ENCODE measurements around the gene CMKLR1.

CMKLR1 gene

DNA sequence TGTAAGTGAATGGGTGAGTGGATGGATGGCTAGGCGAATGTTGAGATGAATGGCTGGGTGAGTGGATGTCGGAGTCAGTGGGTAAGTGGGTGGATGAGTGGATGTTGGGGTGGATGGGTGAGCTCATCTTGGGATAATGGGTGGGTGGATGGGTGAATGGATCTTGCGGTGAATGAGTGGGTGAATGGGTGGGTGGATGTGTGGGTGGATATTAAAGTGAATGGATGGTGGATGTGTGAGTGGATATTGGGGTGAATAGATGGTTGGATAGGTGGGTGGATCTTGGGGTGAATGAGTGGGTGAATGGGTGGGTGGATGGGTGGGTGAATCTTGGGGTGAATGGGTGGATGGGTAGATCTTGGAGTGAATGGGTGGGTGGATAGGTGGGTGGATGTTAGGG lies 51.9 kb downstream of the CMKLR1 start:
- TF ChIP-seq, protein P1, sequence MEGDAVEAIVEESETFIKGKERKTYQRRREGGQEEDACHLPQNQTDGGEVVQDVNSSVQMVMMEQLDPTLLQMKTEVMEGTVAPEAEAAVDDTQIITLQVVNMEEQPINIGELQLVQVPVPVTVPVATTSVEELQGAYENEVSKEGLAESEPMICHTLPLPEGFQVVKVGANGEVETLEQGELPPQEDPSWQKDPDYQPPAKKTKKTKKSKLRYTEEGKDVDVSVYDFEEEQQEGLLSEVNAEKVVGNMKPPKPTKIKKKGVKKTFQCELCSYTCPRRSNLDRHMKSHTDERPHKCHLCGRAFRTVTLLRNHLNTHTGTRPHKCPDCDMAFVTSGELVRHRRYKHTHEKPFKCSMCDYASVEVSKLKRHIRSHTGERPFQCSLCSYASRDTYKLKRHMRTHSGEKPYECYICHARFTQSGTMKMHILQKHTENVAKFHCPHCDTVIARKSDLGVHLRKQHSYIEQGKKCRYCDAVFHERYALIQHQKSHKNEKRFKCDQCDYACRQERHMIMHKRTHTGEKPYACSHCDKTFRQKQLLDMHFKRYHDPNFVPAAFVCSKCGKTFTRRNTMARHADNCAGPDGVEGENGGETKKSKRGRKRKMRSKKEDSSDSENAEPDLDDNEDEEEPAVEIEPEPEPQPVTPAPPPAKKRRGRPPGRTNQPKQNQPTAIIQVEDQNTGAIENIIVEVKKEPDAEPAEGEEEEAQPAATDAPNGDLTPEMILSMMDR (conservative IDR thresholded peaks at IDR 0.05; ENCODE audit: low read length), result no peak
- no peak for DNase-seq (ENCODE audit: low read depth)
- no peak overlapping the region for H3K4me3 ChIP-seq (ENCODE audit: low read length)

DNA sequence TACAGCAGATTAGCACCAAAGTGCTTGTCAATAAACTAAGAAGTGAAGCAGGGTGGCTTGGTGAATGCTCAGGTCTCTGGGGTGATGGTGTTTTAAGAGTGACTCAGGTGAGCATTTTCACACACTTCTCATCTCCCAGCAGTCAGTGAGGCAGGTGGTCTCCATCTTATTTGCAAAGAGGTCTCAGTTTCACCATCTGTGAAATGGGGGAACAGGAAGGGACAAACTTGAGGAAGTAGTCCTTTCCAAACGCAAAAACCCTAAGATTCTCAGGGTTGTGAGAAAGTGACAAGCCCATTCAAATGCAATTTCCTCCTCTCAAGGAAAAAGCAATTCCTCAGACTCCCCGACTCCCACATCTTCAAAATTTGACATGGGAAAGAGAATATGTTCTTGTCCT lies 54.1 kb downstream of the CMKLR1 start:
- TF ChIP-seq, protein P1 (conservative IDR thresholded peaks at IDR 0.05; ENCODE audit: low read length), result no peak
- no peak overlapping the region for H3K4me3 ChIP-seq (ENCODE audit: low read length)
- no peak for DNase-seq (ENCODE audit: low read depth)

DNA sequence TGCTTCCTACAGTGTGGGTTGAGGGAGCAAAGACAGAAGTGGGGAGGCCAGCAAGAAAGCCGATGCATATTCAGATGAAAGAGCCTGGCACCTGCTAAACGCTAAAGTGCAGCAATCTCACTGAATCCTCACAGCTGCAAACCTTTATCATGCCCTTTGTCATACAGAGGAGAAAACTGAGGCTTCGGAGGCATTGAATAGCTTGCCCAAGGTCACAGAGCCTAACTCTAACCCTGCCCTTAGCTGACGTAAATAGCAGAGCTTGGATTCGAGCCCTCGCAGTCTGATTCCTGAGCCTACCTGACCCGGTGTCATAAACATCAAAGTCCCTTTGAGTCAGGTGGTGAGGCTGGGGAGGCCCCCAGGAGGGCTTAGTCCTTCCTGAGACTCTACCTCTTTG lies 54.9 kb downstream of the CMKLR1 start:
- TF ChIP-seq, protein P1 (conservative IDR thresholded peaks at IDR 0.05; ENCODE audit: low read length), result no peak
- no peak for DNase-seq (ENCODE audit: low read depth)
- H3K4me3 ChIP-seq (ENCODE audit: low read length), result no peak overlapping the region

DNA sequence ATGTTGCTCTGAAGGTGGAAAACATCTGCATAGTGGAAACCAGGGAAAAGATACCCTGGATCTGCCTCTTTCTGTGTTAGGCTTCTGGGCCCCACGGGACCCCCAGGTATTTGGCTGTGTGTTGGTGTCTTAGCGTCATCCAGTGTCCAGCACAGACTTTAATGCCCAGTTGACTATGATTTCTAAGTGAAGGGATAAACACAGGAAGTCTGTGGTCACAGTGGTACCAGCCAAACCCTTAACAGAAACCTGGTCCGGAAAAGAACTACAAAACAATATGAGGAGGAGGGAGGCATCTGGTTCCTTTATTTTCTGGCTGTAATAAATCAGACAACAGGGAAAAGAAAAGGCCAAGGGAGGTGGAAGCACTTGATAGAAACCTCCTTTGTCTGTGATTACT lies 56.4 kb downstream of the CMKLR1 start:
- DNase-seq (ENCODE audit: low read depth), result peak; percentile 16
- TF ChIP-seq, protein P1 (conservative IDR thresholded peaks at IDR 0.05; ENCODE audit: low read length), result no peak
- H3K4me3 ChIP-seq (ENCODE audit: low read length), result no peak overlapping the region

DNA sequence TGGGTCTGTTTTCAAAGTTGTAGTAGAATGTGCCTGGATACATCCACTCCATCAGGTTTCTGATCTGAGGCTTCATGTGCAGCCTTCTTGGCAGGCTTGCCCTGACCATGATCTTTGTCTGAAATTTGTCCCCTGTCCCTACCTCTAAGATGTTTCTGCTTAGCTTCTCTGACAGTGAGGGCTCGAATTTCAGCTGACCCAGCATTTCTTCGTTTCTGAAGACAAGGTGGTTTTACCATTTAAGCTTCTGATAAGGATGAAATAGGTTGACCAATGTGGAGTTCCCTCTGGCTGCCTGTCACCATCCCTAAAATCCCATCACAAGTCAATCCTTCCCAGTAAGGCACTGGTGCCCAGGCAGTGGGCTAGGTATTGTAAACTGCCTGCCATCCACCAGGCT lies 57.0 kb downstream of the CMKLR1 start:
- TF ChIP-seq, protein P1 (conservative IDR thresholded peaks at IDR 0.05; ENCODE audit: low read length), result no peak
- no peak overlapping the region for H3K4me3 ChIP-seq (ENCODE audit: low read length)
- no peak for DNase-seq (ENCODE audit: low read depth)

DNA sequence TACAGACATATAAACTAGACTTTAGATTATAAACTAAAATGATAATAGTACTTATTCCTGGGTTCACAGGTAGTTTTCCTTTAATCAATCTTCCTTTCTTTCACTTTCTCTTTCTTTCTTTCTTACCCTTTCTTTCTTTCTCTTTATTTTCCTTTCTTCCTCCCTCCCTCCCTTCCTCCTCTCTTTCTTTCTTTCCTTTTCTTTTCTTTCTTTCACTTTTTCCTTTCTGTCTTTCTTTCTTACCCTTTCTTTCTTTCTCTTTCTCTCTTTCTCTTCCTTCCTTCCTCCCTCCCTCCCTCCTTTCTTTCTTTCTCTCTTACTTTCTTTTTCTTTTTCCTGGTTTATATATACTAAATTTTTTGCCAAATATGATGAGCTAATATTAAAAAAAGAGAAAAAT lies 61.5 kb downstream of the CMKLR1 start:
- TF ChIP-seq, protein P1 (conservative IDR thresholded peaks at IDR 0.05; ENCODE audit: low read length), result no peak
- no peak overlapping the region for H3K4me3 ChIP-seq (ENCODE audit: low read length)
- DNase-seq (ENCODE audit: low read depth), result no peak

DNA sequence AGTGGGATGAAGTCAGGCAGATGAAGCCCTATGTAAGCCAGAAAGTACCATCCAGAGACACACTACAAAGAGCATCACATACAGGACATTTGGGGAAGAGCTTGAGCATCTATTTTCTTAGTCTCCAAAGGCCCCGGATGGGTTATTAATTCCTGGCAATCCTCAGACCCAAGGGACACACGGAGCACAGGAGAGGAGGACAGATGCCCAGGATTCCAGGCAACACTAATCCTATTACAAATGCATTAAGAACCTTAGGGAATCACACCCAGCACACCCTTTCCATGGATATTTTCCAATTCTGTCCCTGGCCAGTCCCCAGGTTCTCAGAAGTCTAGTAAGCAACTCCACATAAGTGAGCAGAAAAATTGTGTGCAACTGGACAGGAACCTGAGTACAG lies 65.9 kb downstream of the CMKLR1 start:
- TF ChIP-seq, protein P1 (conservative IDR thresholded peaks at IDR 0.05; ENCODE audit: low read length), result no peak
- DNase-seq (ENCODE audit: low read depth), result no peak
- H3K4me3 ChIP-seq (ENCODE audit: low read length), result no peak overlapping the region

Data from AG10803 (cell line).